Embryonic facial prominence (tissue), 1 donor: ENCODE measurements around the gene STUB1.

Experiments used
- DNase-seq: peaks from one replicate; pipeline ENCODE4 v3.0.0-alpha.2; 2016; ENCODE audit errors: extremely low spot score

The STUB1 gene

GRCh38 chr16:644556-644955 lies 35.7 kb upstream of the STUB1 start:
- DNase-seq: no peak

- DNase-seq: no peak
These were observed 34.1 kb upstream of the STUB1 start for GRCh38 chr16:645852-646678.

GRCh38 chr16:646679-647172 lies 33.5 kb upstream of the STUB1 start:
- no peak for DNase-seq

GRCh38 chr16:647173-647902 lies 32.9 kb upstream of the STUB1 start:
- no peak for DNase-seq

GRCh38 chr16:648071-648780 lies 32.0 kb upstream of the STUB1 start:
- DNase-seq: no peak

GRCh38 chr16:648781-649589 lies 31.2 kb upstream of the STUB1 start, which contains the start of gene WDR90:
Gene WDR90 (plus strand): TSS chr16:649365. CDS start chr16:649417, 52 bp downstream.
- peak; percentile 80 for DNase-seq

- no peak for DNase-seq
These were observed 30.6 kb upstream of the STUB1 start for GRCh38 chr16:649631-650030.

- no peak for DNase-seq
These were observed 28.4 kb upstream of the STUB1 start for GRCh38 chr16:651844-652243.

- no peak for DNase-seq
These were observed 27.5 kb upstream of the STUB1 start for GRCh38 chr16:652454-653305.

GRCh38 chr16:654034-654433 lies 26.2 kb upstream of the STUB1 start:
- no peak for DNase-seq

- DNase-seq: no peak
These were observed 22.7 kb upstream of the STUB1 start for GRCh38 chr16:657487-657886.

GRCh38 chr16:658679-659571 lies 21.3 kb upstream of the STUB1 start:
- no peak for DNase-seq

- no peak for DNase-seq
These were observed 20.6 kb upstream of the STUB1 start for GRCh38 chr16:659618-660017.

GRCh38 chr16:660132-660458 lies 20.1 kb upstream of the STUB1 start:
- DNase-seq: no peak

GRCh38 chr16:660459-661183 lies 19.6 kb upstream of the STUB1 start:
- DNase-seq: peak; percentile 29

GRCh38 chr16:661184-661821 lies 18.9 kb upstream of the STUB1 start:
- DNase-seq: no peak

- DNase-seq: no peak
These were observed 18.1 kb upstream of the STUB1 start for GRCh38 chr16:662095-662494.

GRCh38 chr16:662597-662996 lies 17.6 kb upstream of the STUB1 start:
- DNase-seq: no peak
